Astrocyte of the cerebellum (primary cell): ENCODE data around the gene PLAC1.

Experiments
- DNase-seq: peaks from one replicate; pipeline ENCODE4 v3.0.0-alpha.2; 2011; ENCODE audit warnings: low read depth
- H3K4me3 ChIP-seq: 2 replicates; pipeline ENCODE4 v1.5.1; 2011; ENCODE audit warnings: mild to moderate bottlenecking, low read depth, low read length, moderate library complexity
- in situ Hi-C: cut with HindIII; loops from 2 replicates; pipeline ENCODE4 v1.10.0; 2017; ENCODE audit warnings: low sequenced_read_pairs
- TF ChIP-seq, protein P1 (sequence below): IDR thresholded peaks from 2 replicates; pipeline ENCODE4 v1.5.1; 2012; ENCODE audit warnings: low read length, low read depth, moderate library complexity, mild to moderate bottlenecking; ENCODE audit errors: missing control alignments

PLAC1 gene

DNA sequence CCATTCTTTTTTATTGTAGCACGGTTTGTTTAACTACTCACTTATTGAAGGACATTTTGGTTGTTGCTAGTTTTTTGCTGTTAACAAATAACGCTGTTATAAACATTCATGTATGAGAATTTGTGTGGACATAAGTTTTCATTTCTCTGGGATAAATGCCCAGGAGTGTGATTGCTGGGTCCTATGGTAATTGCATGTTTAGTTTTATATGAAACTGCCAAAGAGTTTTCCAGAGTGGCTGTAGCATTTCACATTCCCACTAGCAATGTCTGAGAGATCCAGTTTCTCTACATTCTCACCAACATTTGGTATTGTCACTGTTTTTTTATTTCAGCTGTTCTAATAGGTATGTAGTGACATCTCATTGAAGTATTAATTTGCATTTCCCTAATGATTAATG lies 66.8 kb downstream of the PLAC1 start:
- in situ Hi-C loops = no loop called here
- no peak overlapping the region for H3K4me3 ChIP-seq
- DNase-seq = no peak
- TF ChIP-seq, protein P1, sequence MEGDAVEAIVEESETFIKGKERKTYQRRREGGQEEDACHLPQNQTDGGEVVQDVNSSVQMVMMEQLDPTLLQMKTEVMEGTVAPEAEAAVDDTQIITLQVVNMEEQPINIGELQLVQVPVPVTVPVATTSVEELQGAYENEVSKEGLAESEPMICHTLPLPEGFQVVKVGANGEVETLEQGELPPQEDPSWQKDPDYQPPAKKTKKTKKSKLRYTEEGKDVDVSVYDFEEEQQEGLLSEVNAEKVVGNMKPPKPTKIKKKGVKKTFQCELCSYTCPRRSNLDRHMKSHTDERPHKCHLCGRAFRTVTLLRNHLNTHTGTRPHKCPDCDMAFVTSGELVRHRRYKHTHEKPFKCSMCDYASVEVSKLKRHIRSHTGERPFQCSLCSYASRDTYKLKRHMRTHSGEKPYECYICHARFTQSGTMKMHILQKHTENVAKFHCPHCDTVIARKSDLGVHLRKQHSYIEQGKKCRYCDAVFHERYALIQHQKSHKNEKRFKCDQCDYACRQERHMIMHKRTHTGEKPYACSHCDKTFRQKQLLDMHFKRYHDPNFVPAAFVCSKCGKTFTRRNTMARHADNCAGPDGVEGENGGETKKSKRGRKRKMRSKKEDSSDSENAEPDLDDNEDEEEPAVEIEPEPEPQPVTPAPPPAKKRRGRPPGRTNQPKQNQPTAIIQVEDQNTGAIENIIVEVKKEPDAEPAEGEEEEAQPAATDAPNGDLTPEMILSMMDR = no peak

DNA sequence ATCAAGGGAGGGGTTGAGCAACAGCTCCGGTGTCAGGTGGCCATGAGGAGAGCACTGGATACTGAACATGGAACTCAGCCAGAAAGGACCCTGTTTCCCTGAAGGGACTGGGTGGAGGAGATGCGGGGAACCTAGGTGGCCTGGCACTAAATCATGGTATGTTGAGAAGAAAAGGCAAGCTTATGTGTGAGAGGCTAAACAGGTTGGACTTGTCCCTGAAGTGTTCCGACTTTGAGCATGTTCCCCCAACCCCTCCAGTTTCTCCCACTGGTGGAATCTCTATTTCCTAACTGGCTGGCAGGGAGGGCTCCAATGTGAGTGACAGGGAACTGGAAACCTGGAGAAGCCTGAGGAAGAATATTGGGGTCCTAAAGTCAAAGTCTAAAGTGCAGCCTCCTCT lies 69.5 kb downstream of the PLAC1 start:
- in situ Hi-C loops = no loop called here
- H3K4me3 ChIP-seq = no peak overlapping the region
- TF ChIP-seq, protein P1 = no peak
- no peak for DNase-seq

DNA sequence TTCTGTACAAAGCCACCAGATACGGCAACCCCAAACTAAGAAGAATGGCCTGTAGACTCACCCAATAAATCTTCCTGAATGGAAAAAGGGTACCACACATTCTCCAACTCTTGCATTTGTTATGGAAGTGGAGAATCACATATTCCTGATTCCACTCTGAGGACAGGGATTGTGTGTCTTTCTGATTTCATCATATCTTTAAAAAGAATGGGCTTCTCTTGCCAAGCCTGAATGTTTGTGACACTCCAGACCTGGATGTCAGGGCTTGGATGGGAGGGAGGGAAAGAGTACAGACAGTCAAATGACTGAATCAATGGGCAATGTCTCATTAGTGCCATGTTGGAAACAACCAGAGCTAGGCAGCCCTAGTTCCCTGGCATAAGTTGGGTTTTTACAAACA lies 77.4 kb downstream of the PLAC1 start:
- no peak overlapping the region for H3K4me3 ChIP-seq
- DNase-seq = no peak
- in situ Hi-C loops = no loop called here
- TF ChIP-seq, protein P1 = no peak

DNA sequence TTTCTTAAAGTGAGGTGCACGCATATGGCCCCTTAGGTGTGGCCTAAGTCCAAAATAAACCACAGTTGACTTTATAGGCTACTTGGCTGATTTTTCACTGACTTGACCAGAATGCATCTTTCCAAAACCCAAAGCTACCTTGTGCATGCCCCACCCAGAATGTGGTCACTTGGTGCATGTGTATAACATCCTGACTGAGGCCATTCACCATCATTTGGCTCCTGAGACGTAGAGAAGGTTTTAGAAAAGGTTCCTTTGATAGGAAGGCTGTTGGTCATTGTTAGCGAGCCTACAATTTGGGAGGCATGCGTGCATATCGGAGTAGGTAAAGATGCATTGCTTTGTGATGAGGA lies 84.6 kb downstream of the PLAC1 start:
- no peak overlapping the region for H3K4me3 ChIP-seq
- in situ Hi-C loops = no loop called here
- DNase-seq = no peak
- TF ChIP-seq, protein P1 = no peak

DNA sequence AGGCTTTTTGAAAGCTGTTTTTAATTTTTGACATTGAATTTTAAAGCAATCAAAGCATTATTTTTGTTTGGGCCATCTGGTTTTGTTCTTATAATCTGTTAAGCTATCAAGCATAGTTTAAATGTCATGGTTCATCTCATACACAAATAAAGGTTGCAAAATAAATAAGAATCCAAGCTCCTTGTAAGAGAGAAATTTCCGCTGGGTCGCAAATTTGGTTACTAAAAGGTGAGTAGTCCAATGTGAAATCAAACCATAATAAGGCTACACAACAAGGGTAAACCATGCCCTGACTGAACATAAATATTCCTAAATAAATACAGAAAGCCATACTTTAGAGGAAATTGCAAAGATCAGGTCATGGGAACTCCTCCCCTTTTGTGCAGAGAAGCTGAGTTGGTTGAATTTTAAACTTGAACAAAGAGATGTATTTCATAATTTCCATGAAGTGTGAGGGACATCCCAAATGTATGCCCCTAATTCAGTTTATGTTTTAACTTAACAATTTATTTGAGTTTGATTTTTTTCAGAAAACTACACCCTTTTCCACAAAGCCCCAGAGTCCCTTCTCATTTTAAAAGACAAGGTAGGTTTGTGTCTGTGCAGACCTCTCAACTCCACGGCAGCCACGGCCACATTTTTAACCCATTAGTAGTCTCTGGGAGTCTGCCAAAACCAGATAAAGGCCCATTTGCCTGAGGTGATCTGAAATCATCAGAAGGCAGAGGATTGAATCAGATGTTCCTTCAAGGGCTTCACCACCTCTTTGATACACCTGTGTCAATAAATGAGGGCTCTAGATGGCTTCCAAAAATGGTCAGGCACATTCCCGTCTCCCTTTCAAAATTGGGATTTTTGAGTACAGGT lies 85.2 kb downstream of the PLAC1 start:
- in situ Hi-C loops = no loop called here
- no peak for DNase-seq
- TF ChIP-seq, protein P1 = no peak
- no peak overlapping the region for H3K4me3 ChIP-seq

DNA sequence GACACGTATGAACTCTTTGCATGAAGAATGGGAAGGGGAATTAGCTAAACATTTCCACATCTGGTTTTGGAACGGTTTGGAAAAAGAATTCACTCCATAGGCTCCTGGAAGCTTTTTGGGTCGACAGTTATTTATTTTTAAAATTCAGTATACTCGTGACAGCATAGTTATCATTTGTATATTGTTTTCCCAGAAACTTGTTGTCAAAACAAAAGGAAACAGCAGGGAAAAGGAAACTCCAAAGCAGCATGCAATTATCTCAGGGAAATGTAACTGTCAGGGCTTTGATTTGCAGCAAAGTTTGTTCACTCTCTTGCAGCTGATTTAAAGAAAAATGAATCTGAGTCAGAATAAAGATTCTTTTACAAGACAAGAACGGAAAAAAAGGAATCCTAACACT lies 86.5 kb downstream of the PLAC1 start:
- TF ChIP-seq, protein P1 = no peak
- in situ Hi-C loops = no loop called here
- no peak for DNase-seq
- no peak overlapping the region for H3K4me3 ChIP-seq
